Upper lobe of left lung (tissue), 4 donors: Measurements from ENCODE around the gene NAV2.

ENCODE experiments used
- EP300 ChIP-seq, 4 donors: sonication (generic); formaldehyde crosslinking; IDR thresholded peaks; one replicate each; pipeline ENCODE4 v1.5.1; 2017; ENCODE audit warnings: antibody characterized with exemption in 4 of 4, control low read depth in 2 of 4
- POLR2A ChIP-seq, 4 donors: fragments of 450-650 bp; IDR thresholded peaks; one replicate each; pipeline ENCODE4 v1.5.1; 2016 to 2017; ENCODE audit warnings: antibody characterized with exemption in 4 of 4, mild to moderate bottlenecking in 2 of 4

DNA sequence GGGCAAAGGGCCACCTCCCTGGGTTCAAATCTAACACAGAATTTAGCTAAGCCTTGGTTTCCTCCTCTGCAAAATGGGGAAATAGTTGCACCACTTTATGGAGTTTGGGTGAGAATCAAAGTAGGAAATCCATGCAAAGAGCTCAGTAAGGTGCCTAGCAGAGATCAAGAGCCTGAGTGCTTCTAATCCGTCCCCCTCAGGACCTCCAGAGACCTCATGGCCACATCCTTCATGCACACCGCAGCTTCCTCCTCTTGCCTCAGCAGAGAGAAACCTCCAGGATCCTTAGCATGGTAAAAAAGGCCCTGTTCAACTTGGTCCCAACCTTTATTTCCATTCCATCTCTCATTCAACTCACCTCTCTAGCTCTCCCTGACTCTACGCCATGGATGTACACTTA lies 37.8 kb upstream of the NAV2 start:
- TF ChIP-seq POLR2A (IDR thresholded peaks at IDR 0.05) (no peak), EP300 (IDR thresholded peaks at IDR 0.05) (no peak)
